Measurements from ENCODE around the gene OTX2. TPM values are rescaled to one million over a fixed set of nuclear protein-coding genes. Genes with fewer than 3 reads are reported as not detected.

The OTX2 gene
- total and polyA plus RNA-seq, 2 experiments from 2014 or later = 16.5 to 23.9 TPM

- TF ChIP-seq, protein P1, sequence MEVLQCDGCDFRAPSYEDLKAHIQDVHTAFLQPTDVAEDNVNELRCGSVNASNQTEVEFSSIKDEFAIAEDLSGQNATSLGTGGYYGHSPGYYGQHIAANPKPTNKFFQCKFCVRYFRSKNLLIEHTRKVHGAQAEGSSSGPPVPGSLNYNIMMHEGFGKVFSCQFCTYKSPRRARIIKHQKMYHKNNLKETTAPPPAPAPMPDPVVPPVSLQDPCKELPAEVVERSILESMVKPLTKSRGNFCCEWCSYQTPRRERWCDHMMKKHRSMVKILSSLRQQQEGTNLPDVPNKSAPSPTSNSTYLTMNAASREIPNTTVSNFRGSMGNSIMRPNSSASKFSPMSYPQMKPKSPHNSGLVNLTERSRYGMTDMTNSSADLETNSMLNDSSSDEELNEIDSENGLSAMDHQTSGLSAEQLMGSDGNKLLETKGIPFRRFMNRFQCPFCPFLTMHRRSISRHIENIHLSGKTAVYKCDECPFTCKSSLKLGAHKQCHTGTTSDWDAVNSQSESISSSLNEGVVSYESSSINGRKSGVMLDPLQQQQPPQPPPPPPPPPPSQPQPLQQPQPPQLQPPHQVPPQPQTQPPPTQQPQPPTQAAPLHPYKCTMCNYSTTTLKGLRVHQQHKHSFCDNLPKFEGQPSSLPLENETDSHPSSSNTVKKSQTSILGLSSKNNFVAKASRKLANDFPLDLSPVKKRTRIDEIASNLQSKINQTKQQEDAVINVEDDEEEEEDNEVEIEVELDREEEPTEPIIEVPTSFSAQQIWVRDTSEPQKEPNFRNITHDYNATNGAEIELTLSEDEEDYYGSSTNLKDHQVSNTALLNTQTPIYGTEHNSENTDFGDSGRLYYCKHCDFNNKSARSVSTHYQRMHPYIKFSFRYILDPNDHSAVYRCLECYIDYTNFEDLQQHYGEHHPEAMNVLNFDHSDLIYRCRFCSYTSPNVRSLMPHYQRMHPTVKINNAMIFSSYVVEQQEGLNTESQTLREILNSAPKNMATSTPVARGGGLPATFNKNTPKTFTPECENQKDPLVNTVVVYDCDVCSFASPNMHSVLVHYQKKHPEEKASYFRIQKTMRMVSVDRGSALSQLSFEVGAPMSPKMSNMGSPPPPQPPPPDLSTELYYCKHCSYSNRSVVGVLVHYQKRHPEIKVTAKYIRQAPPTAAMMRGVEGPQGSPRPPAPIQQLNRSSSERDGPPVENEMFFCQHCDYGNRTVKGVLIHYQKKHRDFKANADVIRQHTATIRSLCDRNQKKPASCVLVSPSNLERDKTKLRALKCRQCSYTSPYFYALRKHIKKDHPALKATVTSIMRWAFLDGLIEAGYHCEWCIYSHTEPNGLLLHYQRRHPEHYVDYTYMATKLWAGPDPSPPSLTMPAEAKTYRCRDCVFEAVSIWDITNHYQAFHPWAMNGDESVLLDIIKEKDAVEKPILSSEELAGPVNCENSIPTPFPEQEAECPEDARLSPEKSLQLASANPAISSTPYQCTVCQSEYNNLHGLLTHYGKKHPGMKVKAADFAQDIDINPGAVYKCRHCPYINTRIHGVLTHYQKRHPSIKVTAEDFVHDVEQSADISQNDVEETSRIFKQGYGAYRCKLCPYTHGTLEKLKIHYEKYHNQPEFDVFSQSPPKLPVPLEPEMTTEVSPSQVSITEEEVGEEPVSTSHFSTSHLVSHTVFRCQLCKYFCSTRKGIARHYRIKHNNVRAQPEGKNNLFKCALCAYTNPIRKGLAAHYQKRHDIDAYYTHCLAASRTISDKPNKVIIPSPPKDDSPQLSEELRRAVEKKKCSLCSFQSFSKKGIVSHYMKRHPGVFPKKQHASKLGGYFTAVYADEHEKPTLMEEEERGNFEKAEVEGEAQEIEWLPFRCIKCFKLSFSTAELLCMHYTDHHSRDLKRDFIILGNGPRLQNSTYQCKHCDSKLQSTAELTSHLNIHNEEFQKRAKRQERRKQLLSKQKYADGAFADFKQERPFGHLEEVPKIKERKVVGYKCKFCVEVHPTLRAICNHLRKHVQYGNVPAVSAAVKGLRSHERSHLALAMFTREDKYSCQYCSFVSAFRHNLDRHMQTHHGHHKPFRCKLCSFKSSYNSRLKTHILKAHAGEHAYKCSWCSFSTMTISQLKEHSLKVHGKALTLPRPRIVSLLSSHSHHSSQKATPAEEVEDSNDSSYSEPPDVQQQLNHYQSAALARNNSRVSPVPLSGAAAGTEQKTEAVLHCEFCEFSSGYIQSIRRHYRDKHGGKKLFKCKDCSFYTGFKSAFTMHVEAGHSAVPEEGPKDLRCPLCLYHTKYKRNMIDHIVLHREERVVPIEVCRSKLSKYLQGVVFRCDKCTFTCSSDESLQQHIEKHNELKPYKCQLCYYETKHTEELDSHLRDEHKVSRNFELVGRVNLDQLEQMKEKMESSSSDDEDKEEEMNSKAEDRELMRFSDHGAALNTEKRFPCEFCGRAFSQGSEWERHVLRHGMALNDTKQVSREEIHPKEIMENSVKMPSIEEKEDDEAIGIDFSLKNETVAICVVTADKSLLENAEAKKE (CRISPR knock-in tag; IDR thresholded peaks at IDR 0.05) = no peak
- TF ChIP-seq JUNB (IDR thresholded peaks at IDR 0.05; ENCODE audit: unreplicated experiment) (no peak), ZNF331 (CRISPR knock-in tag; IDR thresholded peaks at IDR 0.05; ENCODE audit: low read depth) (no peak)
- TF ChIP-seq, protein P2, sequence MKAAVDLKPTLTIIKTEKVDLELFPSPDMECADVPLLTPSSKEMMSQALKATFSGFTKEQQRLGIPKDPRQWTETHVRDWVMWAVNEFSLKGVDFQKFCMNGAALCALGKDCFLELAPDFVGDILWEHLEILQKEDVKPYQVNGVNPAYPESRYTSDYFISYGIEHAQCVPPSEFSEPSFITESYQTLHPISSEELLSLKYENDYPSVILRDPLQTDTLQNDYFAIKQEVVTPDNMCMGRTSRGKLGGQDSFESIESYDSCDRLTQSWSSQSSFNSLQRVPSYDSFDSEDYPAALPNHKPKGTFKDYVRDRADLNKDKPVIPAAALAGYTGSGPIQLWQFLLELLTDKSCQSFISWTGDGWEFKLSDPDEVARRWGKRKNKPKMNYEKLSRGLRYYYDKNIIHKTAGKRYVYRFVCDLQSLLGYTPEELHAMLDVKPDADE (IDR thresholded peaks at IDR 0.05) = no peak
Measured at GRCh38 chr14:56805992-56806727, 4.1 kb downstream of the OTX2 start (continued).

DNA sequence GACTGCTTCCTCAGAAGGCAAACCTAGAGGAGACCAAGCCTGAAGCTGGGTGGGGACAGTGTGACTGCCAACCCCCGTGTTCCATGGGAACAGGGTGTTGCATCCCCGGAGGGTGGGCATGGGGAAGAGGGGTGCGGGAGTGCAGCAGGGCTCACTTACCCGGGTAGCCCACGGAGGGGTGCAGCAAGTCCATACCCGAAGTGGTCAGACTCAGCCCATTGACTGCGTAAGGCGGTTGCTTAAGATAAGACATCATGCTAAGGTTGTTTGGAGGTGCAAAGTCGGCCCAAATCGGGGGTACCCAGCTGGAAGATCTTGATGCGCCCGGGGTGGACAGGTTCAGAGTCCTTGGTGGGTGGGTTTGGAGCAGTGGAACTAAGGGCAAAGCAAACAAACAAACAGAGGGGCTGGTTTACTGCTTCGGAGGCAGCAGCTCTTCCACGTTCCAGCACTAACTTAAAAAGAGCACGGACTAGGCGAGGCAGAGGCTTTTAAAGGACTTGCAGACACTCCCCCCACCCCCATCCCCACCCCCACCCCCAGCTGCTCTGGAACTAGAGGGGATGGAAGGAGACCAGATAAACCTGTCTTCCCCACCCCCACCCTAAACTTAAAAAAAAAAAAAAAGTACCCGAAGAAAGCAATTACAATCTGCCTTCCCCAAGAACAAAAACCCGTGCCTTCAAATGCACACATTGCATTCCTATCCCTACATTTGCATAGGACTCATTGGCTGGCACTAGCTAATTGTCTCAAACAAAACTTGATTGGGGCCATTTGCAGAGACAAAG is 4.9 kb downstream of the OTX2 start:
- Mint-ChIP-seq H3K9me3 (no peaks in the 10 kb centered on the region; the same call in 2 of the 3 replicates), H3K4me3 (peak overlapping the region; percentile 93), H3K27ac (peak overlapping the region; percentile 91), H3K27me3 (ENCODE audit: insufficient read depth, low read depth, poor library complexity) (peaks cover 75% of the 10 kb centered on the region), H3K4me1 (peaks cover 68% of the 10 kb centered on the region), H3K36me3 (ENCODE audit: low read depth) (peaks cover 44% of the 10 kb centered on the region)
- peak; percentile 96 for DNase-seq (ENCODE audit: low spot score)
- H3K36me3 ChIP-seq (ENCODE audit: insufficient read depth) = peaks cover 5% of the 10 kb centered on the region; the same call in 1 of the 2 replicates
- H3K79me2 ChIP-seq (replicated peaks; ENCODE audit: insufficient read depth) = peaks cover 45% of the 10 kb centered on the region
- H4K20me1 ChIP-seq (replicated peaks; ENCODE audit: insufficient read depth) = no peaks in the 10 kb centered on the region
- peak overlapping the region; percentile 71 for H3K4me3 ChIP-seq
- no peaks in the 10 kb centered on the region for H3K9me2 ChIP-seq (ENCODE audit: insufficient read depth)
- H2AFZ ChIP-seq = no peak overlapping the region
- H3K4me2 ChIP-seq = peak overlapping the region; percentile 92
- H3F3A ChIP-seq (replicated peaks; ENCODE audit: low read depth) = peaks cover 13% of the 10 kb centered on the region; the same call in 1 of the 2 replicates
- H3K27me3 ChIP-seq (ENCODE audit: insufficient read depth) = peaks cover 82% of the 10 kb centered on the region
- ATAC-seq = peak; percentile 42
- H3K27ac ChIP-seq (ENCODE audit: low read depth) = peak overlapping the region; percentile 60
- H3K4me1 ChIP-seq (ENCODE audit: insufficient read depth) = peaks cover 46% of the 10 kb centered on the region
- TF ChIP-seq EZH2 (IDR thresholded peaks at IDR 0.05; ENCODE audit: low read depth, unreplicated experiment) (no peak), ZNF331 (CRISPR knock-in tag; IDR thresholded peaks at IDR 0.05; ENCODE audit: low read depth) (no peak), CREB1 (CRISPR knock-in tag; IDR thresholded peaks at IDR 0.05; ENCODE audit: low read depth) (no peak), ZNF114 (CRISPR knock-in tag; IDR thresholded peaks at IDR 0.05) (no peak), NANOG (IDR thresholded peaks at IDR 0.05; ENCODE audit: borderline replicate concordance) (peak; percentile 100), JUNB (IDR thresholded peaks at IDR 0.05; ENCODE audit: unreplicated experiment) (no peak), STAT1 (IDR thresholded peaks at IDR 0.05; ENCODE audit: unreplicated experiment) (no peak)
- TF ChIP-seq, protein P2 (IDR thresholded peaks at IDR 0.05) = peak; percentile 31; the same call in 1 of the 2 replicates
